ENCODE results near the gene IRF4.

The IRF4 gene

DNA sequence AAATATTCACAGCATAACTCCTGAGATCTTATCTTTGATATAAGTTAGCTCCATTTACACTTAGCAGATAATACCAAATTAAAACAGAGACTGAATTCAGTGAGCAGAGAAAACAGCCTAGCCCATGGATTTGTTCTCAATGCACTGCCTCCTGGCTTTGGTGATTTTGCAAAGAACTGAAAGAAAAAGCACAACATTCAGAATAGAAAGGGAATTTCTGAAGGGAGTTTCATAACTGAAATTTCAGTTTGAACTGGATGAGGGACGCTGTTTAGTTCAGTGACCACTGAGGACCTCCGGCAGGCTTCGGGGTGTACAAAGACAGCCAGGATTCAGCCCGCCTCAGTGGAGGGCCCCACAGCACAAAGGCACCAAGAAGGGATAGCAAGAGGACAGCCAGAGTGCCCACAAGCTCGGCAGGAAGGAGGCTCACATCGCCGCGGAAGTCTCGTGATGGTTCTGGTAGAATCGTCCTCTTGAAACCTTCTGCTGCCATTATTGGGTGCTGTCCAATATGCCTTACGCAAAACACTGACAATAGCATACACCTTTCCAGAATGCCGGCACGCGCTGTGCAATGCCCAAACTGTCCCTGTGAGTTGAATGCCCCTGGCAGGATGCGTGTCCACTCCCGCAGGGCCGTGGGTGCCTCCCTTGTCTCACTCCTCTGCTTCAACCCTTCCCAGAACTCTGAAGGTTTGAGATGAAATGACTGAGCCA is 9.7 kb upstream of the IRF4 start:
- no peak for DNase-seq (ENCODE audit: low spot score)

DNA sequence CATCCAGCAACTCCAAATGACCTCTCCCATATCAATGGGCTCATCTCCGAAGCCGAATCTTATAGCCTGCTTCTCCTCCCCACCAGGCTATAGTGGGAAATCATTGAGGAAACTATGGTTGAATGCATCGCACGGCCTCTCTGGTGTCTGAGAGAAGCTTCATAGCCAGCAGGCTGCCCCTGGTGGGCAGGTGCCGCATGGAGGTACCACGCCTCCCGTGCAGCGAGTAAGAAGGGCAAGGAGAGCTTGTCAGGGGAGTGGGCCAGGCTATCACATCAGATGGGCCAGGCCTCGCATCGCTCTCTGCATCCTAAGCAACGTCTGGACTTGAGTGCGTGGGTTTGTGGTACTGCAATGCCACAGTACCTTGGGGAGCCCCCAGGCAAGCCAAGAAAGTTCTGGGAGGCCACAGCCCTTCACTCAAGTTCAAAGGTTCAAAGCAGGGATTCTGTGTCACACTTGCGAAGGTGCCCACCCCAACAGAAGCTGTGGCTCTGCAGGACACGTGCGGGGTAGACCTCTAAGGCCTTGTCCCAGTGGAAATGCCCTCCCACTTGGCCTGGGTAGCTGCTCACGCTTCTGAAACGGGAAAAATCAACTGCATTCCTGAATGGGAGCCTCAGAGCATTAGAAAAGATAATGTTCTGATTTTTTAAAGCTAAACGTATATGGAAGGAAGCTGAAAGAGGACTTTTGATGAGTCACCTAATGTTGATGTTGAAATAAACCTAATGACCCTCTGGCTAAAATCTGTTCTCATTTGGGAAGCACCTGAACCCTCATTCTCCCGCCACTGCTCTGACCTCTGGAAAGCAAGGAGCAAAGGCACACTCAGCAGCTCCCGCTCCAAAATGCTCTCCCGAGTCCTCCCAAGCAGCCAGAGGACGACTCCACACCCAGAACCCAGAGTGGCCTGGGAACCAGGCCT is 8.4 kb upstream of the IRF4 start:
- DNase-seq (ENCODE audit: low spot score) = no peak

DNA sequence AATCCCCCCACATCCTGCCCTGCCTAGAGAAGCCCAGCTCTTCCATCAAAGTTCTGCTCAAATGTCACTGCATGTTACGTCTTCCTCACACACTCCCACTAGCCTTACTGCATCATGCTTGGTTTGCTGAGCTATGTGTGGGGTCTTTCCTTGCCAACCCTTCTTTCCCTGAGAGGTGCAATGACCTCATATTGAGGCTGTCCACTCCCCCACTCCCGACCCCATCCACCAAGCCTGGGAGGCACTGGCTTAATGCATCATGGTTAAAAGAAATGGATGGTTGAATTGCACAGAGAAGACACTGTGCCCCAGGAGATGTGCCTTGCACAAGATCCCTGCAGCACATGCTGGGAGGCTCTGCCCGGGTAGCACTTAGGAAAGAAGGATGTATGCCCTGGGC is 7.7 kb upstream of the IRF4 start:
- no peak for DNase-seq (ENCODE audit: low spot score)

DNA sequence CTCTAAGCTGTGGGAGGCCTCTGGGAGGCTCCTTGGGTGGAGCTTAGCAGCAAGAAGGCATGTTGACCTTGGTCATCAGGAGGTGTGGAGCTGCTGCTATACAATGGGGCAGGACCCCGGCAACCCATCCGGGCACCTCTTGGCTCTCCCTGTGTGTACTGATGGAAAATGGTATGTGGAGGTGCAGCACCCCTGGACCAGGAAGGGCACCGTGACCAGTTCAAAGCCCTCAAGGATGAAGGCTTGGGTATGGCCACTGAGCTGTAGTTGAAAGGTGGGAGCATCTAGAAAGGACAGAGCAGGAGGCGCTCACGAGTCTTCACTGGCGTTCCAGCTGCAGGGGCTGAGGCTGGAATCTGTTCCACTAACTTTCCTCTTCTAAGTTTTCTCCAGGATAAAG is 6.7 kb upstream of the IRF4 start:
- no peak for DNase-seq (ENCODE audit: low spot score)

DNA sequence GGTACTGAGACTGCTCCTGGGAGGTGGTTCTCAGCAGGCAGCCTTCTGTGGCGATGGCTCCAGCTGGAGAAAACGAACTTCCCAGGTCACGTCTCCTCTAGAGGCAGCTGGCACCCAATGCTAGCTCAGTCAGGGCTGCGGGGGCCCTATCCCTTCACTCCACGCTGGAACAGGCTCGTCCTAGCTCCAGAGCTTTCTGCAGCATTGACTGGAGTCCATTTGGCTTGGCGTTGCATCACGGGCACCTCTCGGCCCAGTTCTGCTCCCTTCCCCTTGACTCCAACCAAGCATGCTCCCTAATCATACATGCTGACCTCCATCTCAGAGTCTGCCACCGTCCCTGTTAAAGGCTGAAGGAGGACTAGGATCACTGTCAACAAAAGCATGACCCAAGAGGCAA is 5.9 kb upstream of the IRF4 start:
- no peak for DNase-seq (ENCODE audit: low spot score)

DNA sequence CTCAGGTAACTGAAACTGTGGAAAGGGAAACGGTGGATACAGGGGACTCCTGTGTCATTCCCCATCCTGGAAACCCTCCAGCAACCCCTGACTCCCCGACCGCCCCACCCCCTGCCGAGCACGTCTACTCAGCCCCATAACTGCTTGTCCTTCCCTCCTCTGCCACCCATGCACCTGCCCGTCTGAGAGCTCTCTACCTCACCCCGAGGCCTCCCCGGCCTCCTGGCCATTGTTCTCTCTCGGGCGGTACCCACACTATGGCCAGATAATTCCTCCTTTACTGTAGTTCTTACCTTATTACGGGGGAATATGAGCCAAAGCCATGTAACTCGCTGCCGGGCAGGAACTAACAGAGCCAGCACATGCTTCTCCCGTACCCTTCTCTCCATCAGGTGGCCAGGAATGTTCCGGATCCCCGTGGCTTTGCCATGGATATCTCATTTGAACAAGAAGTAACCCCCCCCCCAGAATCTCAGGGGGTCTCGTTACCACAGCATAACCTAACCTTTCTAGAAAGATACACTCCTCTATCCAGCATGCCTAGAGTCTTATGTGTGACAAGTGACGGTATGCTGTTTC is 4.8 kb upstream of the IRF4 start:
- DNase-seq (ENCODE audit: low spot score) = no peak

DNA sequence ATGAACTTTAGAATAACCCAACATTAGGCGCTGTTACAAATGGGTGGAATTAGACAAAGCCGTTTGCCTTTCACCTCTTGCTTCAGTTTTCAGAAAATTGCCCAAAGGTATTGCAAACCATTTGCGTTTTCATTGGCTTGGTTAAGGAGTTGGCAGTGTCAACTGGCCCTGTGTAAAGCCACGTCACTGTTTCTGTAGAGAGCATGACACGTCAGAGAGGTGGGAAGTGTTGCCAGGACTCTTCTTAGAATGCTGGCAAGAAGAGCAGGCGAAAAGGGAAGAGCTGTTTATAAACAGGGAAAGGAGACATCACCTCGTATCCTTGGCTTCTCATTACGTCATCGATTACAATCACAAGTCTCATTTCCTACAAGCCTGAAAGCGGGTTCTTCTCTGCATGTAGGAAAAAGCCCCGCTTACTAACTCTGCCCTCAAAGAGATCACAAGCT is 4.2 kb upstream of the IRF4 start:
- no peak for DNase-seq (ENCODE audit: low spot score)

DNA sequence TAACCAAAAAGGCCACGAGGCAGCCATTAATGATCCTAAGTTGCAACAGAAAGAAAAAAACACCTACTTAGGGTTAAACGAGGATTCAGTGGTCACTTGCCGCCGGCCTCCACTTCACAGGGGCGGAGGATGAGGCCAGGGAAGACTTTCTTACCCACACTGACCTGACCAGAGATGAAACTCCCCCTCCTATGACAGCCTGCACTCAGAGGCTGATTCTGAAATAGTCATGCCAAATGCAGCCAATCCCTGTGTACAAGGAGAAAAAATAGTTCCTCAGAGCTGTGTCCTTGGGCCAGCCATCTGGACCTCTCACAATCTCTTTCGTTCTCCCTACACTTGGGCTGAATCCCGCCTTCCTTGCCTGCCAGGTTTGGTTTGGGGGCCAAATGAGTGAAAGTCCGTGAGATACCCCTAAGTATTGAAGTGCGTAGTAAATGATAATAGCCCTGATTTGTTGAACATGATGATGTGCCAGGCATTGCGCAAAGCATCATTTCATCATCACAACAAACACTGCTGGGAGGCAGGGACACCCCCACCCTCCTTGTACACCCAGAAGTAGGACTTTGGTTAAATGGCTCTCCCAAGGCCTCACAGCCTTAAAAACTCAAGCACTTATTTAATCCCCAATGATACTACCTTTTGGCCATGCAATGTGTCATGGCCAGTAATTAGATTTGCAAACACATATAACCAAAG is 3.2 kb upstream of the IRF4 start:
- DNase-seq (ENCODE audit: low spot score) = no peak

DNA sequence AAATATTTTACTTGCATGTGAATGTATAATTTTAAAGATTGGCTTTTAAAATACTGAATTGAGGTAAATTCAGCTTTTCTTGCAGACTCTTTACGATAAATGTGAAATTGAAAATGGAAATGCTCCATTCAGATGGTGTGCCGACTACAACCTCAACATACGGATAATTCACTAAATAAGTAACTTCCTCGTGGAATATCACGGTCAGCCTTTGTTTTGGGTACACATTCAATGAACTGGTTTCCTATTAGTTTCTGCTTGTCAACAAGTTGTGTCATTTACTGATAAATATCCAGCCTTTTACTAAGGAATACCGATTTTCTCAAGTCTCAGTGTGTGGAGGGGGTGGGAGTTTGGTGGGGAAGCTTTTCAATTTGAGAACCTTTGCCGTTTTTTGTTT is 2.4 kb upstream of the IRF4 start:
- no peak for DNase-seq (ENCODE audit: low spot score)

DNA sequence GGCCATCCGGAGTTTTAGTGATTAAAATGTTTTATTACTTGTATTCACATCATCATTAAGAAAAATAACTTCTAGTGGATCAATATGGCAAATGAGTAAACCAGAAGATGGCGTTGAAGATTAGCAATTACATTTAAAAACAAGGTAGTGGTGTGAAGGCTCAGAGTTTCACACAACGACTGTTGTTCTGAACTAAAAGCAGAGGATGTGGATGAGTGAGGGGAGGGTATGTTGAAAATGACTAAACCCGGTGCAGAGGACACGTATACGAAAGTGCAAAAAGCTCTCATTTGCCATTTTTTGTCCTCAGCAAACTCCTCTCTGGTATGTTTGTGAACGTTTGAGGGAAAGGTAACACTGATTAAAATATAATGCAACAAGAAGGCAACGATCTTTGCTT is 1.9 kb upstream of the IRF4 start:
- no peak for DNase-seq (ENCODE audit: low spot score)

DNA sequence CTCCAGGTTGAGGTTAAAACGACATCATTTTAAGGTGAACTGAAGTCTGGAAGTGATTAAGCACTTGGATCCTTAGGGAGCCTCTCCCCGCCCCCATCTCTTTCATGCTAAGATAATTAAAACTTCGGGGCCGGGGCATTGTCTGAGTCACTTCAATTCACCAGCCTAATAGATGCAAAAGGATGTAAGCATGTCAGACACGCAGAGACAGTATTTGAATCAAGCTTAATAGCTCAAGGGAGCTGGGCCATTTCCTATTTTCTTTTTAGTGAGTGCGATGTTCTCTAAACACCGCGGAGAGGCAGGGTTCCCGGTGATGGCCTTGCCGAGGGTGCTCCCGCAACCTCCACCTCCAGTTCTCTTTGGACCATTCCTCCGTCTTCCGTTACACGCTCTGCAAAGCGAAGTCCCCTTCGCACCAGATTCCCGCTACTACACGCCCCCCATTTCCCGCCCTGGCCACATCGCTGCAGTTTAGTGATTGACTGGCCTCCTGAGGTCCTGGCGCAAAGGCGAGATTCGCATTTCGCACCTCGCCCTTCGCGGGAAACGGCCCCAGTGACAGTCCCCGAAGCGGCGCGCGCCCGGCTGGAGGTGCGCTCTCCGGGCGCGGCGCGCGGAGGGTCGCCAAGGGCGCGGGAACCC is 516 bp upstream of the IRF4 start:
- peak; percentile 47 for DNase-seq (ENCODE audit: low spot score)

DNA sequence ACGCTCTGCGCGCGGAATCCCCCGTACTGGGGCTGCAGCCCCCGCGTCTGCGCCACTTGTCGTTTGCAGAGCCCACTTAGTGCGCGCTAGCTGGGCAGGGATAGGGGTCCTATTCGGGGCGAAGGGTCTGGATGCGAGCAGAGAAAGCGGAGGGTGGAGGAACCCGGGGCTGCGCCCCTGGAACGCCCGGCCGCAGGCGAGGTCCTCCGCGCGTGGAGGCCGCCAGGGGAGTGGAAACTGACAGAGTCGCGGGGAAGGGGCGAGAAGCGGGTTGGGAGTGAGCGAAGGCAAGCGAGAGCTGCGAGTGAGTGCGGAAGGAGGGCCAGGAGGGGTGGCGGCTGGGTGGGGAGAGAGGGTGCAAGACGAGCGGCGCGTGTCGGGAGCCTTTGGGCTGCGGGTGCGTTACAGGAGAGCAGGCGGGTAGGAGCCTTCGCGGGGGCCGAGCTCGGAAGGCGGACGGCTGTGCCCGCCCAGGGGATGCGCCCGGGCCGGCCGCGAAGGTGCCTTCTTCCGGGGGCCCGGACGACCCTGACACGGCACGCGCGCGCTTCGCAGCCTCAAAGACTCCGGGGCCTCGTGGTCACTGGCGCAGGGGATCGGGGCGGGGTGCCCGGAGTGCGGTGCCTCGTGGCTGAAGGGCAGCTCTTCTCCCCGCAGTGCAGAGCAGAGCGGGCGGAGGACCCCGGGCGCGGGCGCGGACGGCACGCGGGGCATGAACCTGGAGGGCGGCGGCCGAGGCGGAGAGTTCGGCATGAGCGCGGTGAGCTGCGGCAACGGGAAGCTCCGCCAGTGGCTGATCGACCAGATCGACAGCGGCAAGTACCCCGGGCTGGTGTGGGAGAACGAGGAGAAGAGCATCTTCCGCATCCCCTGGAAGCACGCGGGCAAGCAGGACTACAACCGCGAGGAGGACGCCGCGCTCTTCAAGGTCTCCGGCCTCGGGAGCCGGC is 1.2 kb downstream of the IRF4 start:
- peak; percentile 56 for DNase-seq (ENCODE audit: low spot score)

DNA sequence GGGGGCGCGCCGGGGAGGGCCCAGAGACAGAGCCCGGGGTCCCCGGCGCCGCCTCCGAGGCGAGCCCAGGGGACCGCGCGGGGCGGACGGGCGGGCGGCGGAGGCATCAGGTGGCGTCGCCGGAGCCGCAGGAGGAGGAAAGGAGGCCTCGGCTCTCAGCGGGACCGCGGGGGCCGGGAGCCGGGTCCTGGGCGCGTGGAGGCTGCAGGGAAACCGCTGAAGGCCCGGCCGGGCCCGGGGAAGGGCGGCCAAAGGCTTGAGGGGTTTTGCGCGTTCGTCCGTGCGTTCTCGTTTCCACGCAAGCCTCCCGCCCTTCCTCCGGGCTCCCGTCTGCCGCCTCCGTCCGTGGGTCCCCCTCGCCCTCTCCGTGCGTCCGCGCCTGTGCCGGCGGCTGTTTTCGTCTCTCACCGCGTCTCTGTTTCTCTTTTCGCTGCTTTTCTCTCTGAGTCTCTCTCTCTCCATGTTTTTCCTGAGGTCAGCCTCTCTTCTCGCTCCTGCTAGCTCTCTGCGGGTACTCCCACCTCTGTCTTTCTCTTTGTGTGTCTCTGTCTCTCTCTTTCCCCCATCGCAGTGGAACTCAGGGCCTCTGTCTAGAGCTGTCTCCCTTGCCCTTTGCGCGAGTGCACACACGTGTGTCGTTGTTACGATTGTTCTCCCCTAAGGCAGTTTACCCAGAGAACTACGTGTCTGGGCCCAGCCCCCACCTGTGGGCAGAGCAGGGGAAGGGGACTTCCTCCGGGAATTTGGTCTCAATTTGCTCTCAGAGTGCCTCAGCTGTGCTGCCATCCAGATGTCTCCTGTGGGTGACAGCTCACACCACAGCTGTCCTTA is 2.1 kb downstream of the IRF4 start:
- DNase-seq (ENCODE audit: low spot score) = peak; percentile 59

DNA sequence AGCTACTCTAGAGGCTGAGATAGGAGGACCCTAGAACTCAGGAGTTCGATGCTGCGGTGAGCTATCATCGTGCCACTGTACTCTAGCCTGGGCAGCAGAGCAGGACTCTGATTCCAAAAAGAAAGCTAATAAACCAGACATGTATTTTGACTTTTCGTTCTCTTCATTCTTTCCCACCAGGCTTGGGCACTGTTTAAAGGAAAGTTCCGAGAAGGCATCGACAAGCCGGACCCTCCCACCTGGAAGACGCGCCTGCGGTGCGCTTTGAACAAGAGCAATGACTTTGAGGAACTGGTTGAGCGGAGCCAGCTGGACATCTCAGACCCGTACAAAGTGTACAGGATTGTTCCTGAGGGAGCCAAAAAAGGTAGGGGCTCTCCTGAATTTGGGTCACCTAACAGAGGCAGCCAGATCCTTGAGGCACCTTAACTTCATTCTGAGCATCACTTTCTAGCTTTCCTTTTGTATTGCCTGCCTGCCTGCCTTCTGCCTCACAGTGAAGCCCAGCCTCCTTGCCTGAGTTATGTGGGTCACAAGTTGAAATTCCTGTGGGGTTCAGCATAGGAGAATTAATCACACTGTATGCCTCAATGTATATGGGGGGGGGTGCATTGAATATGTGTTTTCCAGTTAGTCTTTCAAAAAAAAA is 3.2 kb downstream of the IRF4 start:
- no peak for DNase-seq (ENCODE audit: low spot score)

DNA sequence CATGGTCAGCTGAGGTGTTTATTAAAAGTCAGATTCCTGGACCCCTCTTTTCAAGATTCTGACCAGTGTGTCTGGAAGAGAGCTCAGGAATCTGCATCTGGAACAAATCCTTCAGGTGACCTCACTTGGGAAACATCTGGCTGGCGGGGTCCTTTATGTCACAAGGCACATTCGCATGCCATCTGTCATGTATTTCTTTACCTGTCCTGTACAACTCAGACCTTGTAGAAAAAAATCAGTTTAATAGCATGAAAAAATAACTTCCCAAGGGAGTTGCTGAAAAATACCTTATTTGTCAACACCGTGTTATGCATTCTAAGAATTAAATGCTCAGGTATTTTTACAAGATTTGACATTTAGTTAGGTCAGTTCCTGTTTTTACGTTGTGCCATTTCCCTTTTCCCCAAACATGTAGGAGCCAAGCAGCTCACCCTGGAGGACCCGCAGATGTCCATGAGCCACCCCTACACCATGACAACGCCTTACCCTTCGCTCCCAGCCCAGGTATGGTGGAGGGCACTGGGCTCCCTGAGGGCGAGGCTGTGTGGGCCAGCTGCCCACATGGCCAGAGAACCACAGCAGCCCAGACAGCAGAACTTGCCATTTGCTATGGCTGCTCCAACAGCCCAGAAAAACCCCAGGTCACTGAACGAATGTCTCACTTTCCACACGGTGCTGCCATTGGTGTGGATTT is 4.0 kb downstream of the IRF4 start:
- no peak for DNase-seq (ENCODE audit: low spot score)

DNA sequence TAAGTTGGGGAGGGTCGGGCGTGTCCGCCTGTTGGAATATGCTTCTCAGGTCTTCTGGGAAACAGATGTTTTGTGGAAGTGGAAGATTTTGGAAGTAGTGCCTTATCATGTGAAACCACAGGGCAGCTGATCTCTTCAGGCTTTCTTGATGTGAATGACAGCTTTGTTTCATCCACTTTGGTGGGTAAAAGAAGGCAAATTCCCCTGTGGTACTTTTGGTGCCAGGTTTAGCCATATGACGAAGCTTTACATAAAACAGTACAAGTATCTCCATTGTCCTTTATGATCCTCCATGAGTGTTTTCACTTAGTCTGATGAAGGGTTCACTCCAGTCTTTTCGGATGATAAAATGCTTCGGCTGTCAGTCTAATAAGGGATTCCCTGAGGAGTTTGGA is 4.6 kb downstream of the IRF4 start:
- no peak for DNase-seq (ENCODE audit: low spot score)

DNA sequence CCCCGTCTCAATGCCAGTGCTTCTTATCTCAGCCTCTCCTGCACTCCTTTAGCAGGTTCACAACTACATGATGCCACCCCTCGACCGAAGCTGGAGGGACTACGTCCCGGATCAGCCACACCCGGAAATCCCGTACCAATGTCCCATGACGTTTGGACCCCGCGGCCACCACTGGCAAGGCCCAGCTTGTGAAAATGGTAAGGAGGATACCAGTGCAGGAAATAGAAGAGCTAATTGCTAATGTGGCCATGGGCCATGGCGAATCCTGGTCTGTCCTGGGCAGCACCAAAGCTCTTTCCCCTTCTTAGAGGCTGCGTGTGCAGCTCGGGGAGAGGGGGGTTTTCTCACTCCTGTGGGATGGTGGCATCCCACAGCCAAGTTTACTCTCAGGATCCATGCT is 5.5 kb downstream of the IRF4 start:
- DNase-seq (ENCODE audit: low spot score) = no peak

DNA sequence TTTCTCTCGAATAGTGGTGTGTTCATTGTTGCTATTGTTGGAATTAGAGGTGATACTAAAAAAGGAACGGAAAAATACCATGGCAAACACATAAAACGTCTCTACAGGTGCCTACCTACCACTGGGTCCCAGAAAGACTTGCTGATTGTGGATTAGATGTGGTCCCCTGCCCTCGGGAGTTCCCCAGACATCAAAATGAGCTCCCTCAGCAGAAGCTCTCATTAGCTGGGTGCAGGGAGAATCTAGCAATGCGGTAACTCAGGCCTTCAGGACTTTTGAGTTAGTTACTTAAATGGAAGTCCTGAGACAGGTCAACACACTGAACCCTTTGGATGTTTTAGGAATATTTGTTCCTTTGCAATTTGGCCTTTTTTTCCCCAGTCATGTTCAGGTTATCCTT is 6.1 kb downstream of the IRF4 start:
- no peak for DNase-seq (ENCODE audit: low spot score)

DNA sequence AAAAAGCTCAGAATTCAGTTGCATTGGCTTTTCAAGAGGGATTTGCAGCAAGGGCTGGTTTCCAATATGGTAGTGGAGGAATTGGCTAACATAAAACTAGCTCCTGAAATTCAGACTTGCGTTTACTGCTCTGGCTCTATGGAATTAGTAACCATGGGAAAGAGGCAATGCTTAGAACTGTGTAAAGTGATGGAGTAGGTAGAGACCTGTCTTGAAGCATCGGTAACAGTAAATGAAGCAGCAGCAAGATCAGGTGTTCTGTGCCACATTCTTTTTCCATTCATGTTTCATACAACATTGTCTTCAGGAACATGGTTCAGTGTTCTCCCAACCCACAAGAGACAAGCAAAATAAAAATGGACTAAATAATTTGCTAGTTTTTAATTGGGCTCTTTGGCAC is 6.5 kb downstream of the IRF4 start:
- DNase-seq (ENCODE audit: low spot score) = no peak

Measured in iPS-NIHi11 (cell line).